K562 (cell line): Measurements from ENCODE around the gene FKBP2. TPM values are rescaled to one million over a fixed set of nuclear protein-coding genes. Genes with fewer than 3 reads are reported as not detected.

Source experiments
- EGR1 ChIP-seq: fragments of 450-650 bp; conservative IDR thresholded peaks from 2 replicates; pipeline ENCODE4 v1.6.1; 2017; ENCODE audit warnings: mild to moderate bottlenecking
- FOXK1 ChIP-seq: sonication (generic); formaldehyde crosslinking; IDR thresholded peaks from 2 replicates; pipeline ENCODE4 v1.8.0; 2022; ENCODE audit warnings: missing genetic modification reagents, mild to moderate bottlenecking, borderline replicate concordance
- GABPA ChIP-seq: fragments of 200-800 bp; sonication (Bioruptor generic); conservative IDR thresholded peaks from 2 replicates; pipeline ENCODE4 v1.6.1; 2016; ENCODE audit warnings: low read depth, missing genetic modification characterization, missing compliant biosample characterization
- HDAC8 ChIP-seq: fragments of 450-650 bp; IDR thresholded peaks from 2 replicates; pipeline ENCODE4 v1.6.1; 2016; ENCODE audit warnings: mild to moderate bottlenecking, missing genetic modification characterization, moderate library complexity, missing compliant biosample characterization
- KDM1A ChIP-seq, 2 experiments: fragments of 450-650 bp; IDR thresholded peaks; 2 replicates each; pipeline ENCODE4 v1.6.1; 2016; ENCODE audit warnings: mild to moderate bottlenecking in 2 of 2
- MTA3 ChIP-seq: fragments of 450-650 bp; formaldehyde crosslinking; IDR thresholded peaks from 2 replicates; pipeline ENCODE4 v1.6.1; 2017; ENCODE audit warnings: mild to moderate bottlenecking, borderline replicate concordance
- SMC3 ChIP-seq: conservative IDR thresholded peaks from 2 replicates; pipeline ENCODE4 v1.6.1; 2011; ENCODE audit warnings: low read depth, low read length, improper control_type of control experiment; ENCODE audit not compliant: insufficient read depth
- SREBF1 ChIP-seq: fragments of 150-350 bp; IDR thresholded peaks from 2 replicates; pipeline ENCODE4 v1.6.1; 2014; ENCODE audit warnings: antibody characterized with exemption, low read depth, low read length, borderline replicate concordance
- ZNF12 ChIP-seq: sonication (generic); formaldehyde crosslinking; IDR thresholded peaks from 2 replicates; pipeline ENCODE4 v1.4.0; 2020; ENCODE audit warnings: mild to moderate bottlenecking, missing genetic modification reagents
- ZNF121 ChIP-seq: sonication (generic); formaldehyde crosslinking; conservative IDR thresholded peaks from 2 replicates; pipeline ENCODE4 v1.8.0; 2022; ENCODE audit warnings: missing genetic modification reagents
- ZNF354B ChIP-seq: fragments of 250-450 bp; sonication (Bioruptor Pico); IDR thresholded peaks from 2 replicates; pipeline ENCODE4 v1.4.0; 2020
- ZNF384 ChIP-seq: IDR thresholded peaks from 2 replicates; pipeline ENCODE4 v1.6.1; 2012; ENCODE audit warnings: low read depth, low read length, improper control_type of control experiment
- polyA plus RNA-seq, 8 experiments: library from polyadenylated mRNA; depleted of rRNA in 4 of 8; stranded (reverse) in 5 of 8; unstranded in 3 of 8; fragments of >200 nt; fragmentation: Nextera tagmentation in 2 of 8; fragmentation: Illumina TruSeq in 1 of 8; extraction: Ambion mirVana in 2 of 8; extraction: Trizol in 1 of 8; gene quantifications; 2 replicates each; pipeline versions ENCODE4 v1.2.1 to v1.2.3, GENCODE V29; 2011 to 2014; ENCODE audit warnings: inconsistent platforms in 1 of 8, missing spikeins in 1 of 8
- total RNA-seq, 7 experiments: library from RNA; depleted of rRNA in 6 of 7; stranded (reverse); fragments of >200 nt in 6 of 7; fragmentation: Illumina TruSeq in 2 of 7; extraction: Trizol in 2 of 7; gene quantifications; 2 replicates each; pipeline versions ENCODE4 v1.2.1 to v1.2.3, GENCODE V29; 2011 to 2021; ENCODE audit warnings: low replicate concordance in 1 of 7
- TF ChIP-seq, protein P1 (sequence below), 2 experiments: fragments of 450-650 bp; formaldehyde crosslinking in 1 of 2; IDR thresholded peaks; 2 replicates each; pipeline versions ENCODE4 v1.4.0 to v1.6.1; 2014 to 2020; ENCODE audit warnings: mild to moderate bottlenecking in 2 of 2, borderline replicate concordance in 1 of 2, low read depth in 1 of 2
- TF ChIP-seq, protein P2 (sequence below): sonication (generic); formaldehyde crosslinking; IDR thresholded peaks from 2 replicates; pipeline ENCODE4 v1.4.0; 2020; ENCODE audit warnings: mild to moderate bottlenecking, missing genetic modification reagents
- TF ChIP-seq, protein P3 (sequence below): IDR thresholded peaks from 2 replicates; pipeline ENCODE4 v1.6.1; 2012; ENCODE audit warnings: low read depth, low read length, improper control_type of control experiment, borderline replicate concordance

FKBP2 gene
- total and polyA plus RNA-seq, 9 of the 15 experiments (the other 6 are each of a cell fraction or from before 2014, with no cell fraction given), result 3.5 to 151 (median 58.1) TPM

- TF ChIP-seq, protein P1, sequence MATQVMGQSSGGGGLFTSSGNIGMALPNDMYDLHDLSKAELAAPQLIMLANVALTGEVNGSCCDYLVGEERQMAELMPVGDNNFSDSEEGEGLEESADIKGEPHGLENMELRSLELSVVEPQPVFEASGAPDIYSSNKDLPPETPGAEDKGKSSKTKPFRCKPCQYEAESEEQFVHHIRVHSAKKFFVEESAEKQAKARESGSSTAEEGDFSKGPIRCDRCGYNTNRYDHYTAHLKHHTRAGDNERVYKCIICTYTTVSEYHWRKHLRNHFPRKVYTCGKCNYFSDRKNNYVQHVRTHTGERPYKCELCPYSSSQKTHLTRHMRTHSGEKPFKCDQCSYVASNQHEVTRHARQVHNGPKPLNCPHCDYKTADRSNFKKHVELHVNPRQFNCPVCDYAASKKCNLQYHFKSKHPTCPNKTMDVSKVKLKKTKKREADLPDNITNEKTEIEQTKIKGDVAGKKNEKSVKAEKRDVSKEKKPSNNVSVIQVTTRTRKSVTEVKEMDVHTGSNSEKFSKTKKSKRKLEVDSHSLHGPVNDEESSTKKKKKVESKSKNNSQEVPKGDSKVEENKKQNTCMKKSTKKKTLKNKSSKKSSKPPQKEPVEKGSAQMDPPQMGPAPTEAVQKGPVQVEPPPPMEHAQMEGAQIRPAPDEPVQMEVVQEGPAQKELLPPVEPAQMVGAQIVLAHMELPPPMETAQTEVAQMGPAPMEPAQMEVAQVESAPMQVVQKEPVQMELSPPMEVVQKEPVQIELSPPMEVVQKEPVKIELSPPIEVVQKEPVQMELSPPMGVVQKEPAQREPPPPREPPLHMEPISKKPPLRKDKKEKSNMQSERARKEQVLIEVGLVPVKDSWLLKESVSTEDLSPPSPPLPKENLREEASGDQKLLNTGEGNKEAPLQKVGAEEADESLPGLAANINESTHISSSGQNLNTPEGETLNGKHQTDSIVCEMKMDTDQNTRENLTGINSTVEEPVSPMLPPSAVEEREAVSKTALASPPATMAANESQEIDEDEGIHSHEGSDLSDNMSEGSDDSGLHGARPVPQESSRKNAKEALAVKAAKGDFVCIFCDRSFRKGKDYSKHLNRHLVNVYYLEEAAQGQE (IDR thresholded peaks at IDR 0.05; ENCODE audit: borderline replicate concordance), result no peak; the same call in 1 of the 2 replicates
- TF ChIP-seq, protein P1 (CRISPR knock-in tag; IDR thresholded peaks at IDR 0.05; ENCODE audit: low read depth), result no peak; the same call in 1 of the 2 replicates
- TF ChIP-seq FOXK1 (CRISPR knock-in tag) (no peak), ZNF384 (no peak), KDM1A (IDR thresholded peaks at IDR 0.05) (peak in 1 of 2 experiments; percentile 83; a peak in 2 of 4 replicates), SREBF1 (no peak), GABPA (tag) (no peak), EGR1 (peak; percentile 69), SMC3 (no peak), ZNF12 (no peak), ZNF354B (CRISPR knock-in tag) (no peak), MTA3 (peak; percentile 71; the same call in 1 of the 2 replicates), ZNF121 (CRISPR knock-in tag) (no peak), HDAC8 (tag) (no peak)
- TF ChIP-seq, protein P2, sequence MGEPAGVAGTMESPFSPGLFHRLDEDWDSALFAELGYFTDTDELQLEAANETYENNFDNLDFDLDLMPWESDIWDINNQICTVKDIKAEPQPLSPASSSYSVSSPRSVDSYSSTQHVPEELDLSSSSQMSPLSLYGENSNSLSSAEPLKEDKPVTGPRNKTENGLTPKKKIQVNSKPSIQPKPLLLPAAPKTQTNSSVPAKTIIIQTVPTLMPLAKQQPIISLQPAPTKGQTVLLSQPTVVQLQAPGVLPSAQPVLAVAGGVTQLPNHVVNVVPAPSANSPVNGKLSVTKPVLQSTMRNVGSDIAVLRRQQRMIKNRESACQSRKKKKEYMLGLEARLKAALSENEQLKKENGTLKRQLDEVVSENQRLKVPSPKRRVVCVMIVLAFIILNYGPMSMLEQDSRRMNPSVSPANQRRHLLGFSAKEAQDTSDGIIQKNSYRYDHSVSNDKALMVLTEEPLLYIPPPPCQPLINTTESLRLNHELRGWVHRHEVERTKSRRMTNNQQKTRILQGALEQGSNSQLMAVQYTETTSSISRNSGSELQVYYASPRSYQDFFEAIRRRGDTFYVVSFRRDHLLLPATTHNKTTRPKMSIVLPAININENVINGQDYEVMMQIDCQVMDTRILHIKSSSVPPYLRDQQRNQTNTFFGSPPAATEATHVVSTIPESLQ (CRISPR knock-in tag), result peak; percentile 72; the same call in 1 of the 2 replicates
- TF ChIP-seq, protein P3, sequence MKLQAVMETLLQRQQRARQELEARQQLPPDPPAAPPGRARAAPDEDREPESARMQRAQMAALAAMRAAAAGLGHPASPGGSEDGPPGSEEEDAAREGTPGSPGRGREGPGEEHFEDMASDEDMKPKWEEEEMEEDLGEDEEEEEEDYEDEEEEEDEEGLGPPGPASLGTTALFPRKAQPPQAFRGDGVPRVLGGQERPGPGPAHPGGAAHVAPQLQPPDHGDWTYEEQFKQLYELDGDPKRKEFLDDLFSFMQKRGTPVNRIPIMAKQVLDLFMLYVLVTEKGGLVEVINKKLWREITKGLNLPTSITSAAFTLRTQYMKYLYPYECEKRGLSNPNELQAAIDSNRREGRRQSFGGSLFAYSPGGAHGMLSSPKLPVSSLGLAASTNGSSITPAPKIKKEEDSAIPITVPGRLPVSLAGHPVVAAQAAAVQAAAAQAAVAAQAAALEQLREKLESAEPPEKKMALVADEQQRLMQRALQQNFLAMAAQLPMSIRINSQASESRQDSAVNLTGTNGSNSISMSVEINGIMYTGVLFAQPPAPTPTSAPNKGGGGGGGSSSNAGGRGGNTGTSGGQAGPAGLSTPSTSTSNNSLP, result no peak
Measured at GRCh38 chr11:64245797-64246620, 5.1 kb downstream of the FKBP2 start (continued).
